HG02642 (cell line): ENCODE measurements around the gene PITX1.
"Not testable (repeated sequence)": the region's sequence is repeated elsewhere in the genome, so short reads cannot be mapped to it uniquely, and the experiment has no call there.

Experiments used
- ATAC-seq: cut with Tn5 transposase; IDR thresholded peaks from one replicate; pipeline ENCODE4 v1.9.1; 2021; ENCODE audit warnings: mild to moderate bottlenecking; ENCODE audit not compliant: unreplicated experiment, poor library complexity

Gene PITX1

GRCh38 chr5:135012951-135013391 lies 21.1 kb downstream of the PITX1 start:
- ATAC-seq, result no peak

- ATAC-seq, result no peak
Measured at GRCh38 chr5:135012033-135012588, 21.9 kb downstream of the PITX1 start.

GRCh38 chr5:135011355-135012032 lies 22.5 kb downstream of the PITX1 start:
- no peak for ATAC-seq

- ATAC-seq, result no peak
Measured at GRCh38 chr5:135010502-135011354, 23.3 kb downstream of the PITX1 start.

- ATAC-seq, result no peak
Measured at GRCh38 chr5:135009736-135010501, 24.1 kb downstream of the PITX1 start.

- ATAC-seq, result no peak
Measured at GRCh38 chr5:135008981-135009735, 24.9 kb downstream of the PITX1 start.

GRCh38 chr5:135008556-135008955 lies 25.5 kb downstream of the PITX1 start:
- no peak for ATAC-seq

GRCh38 chr5:135007749-135008363 lies 26.2 kb downstream of the PITX1 start:
- ATAC-seq, result no peak

- ATAC-seq, result no peak
Measured at GRCh38 chr5:135007305-135007704, 26.7 kb downstream of the PITX1 start.

- ATAC-seq, result no peak
Measured at GRCh38 chr5:135005076-135005475, 29.0 kb downstream of the PITX1 start.

- ATAC-seq, result no peak
Measured at GRCh38 chr5:135004376-135004775, 29.7 kb downstream of the PITX1 start.

GRCh38 chr5:134998068-134998467 lies 36.0 kb downstream of the PITX1 start:
- not testable (repeated sequence) for ATAC-seq

GRCh38 chr5:134997015-134997414 lies 37.0 kb downstream of the PITX1 start:
- ATAC-seq, result no peak

GRCh38 chr5:134995850-134996402 lies 38.1 kb downstream of the PITX1 start:
- ATAC-seq, result no peak

GRCh38 chr5:134994560-134995156 lies 39.4 kb downstream of the PITX1 start:
- ATAC-seq, result no peak

- ATAC-seq, result no peak
Measured at GRCh38 chr5:134993161-134993560, 40.9 kb downstream of the PITX1 start.

- no peak for ATAC-seq
Measured at GRCh38 chr5:134992148-134992547, 41.9 kb downstream of the PITX1 start.

- not testable (repeated sequence) for ATAC-seq
Measured at GRCh38 chr5:134990183-134990582, 43.8 kb downstream of the PITX1 start.
